K562 (cell line): Measurements from ENCODE around the gene SNUPN. TPM values are rescaled to one million over a fixed set of nuclear protein-coding genes. Genes with fewer than 3 reads are reported as not detected.

Experiments
- ATF7 ChIP-seq: fragments of 450-650 bp; IDR thresholded peaks from 2 replicates; pipeline ENCODE4 v1.7.1; 2014; ENCODE audit warnings: mild to moderate bottlenecking, moderate library complexity
- NFRKB ChIP-seq: fragments of 450-650 bp; IDR thresholded peaks from 2 replicates; pipeline ENCODE4 v1.6.1; 2016; ENCODE audit warnings: low read depth
- ZNF12 ChIP-seq: sonication (generic); formaldehyde crosslinking; IDR thresholded peaks from 2 replicates; pipeline ENCODE4 v1.4.0; 2020; ENCODE audit warnings: mild to moderate bottlenecking, missing genetic modification reagents
- polyA plus RNA-seq, 8 experiments: library from polyadenylated mRNA; depleted of rRNA in 4 of 8; stranded (reverse) in 5 of 8; unstranded in 3 of 8; fragments of >200 nt; fragmentation: Nextera tagmentation in 2 of 8; fragmentation: Illumina TruSeq in 1 of 8; extraction: Ambion mirVana in 2 of 8; extraction: Trizol in 1 of 8; gene quantifications; 2 replicates each; pipeline versions ENCODE4 v1.2.1 to v1.2.3, GENCODE V29; 2011 to 2014; ENCODE audit warnings: inconsistent platforms in 1 of 8, missing spikeins in 1 of 8
- total RNA-seq, 7 experiments: library from RNA; depleted of rRNA in 6 of 7; stranded (reverse); fragments of >200 nt in 6 of 7; fragmentation: Illumina TruSeq in 2 of 7; extraction: Trizol in 2 of 7; gene quantifications; 2 replicates each; pipeline versions ENCODE4 v1.2.1 to v1.2.3, GENCODE V29; 2011 to 2021; ENCODE audit warnings: low replicate concordance in 1 of 7
- TF ChIP-seq, protein P1 (sequence below), 2 experiments: fragments of 450-650 bp; IDR thresholded peaks; 2 replicates each; pipeline ENCODE4 v1.6.1; 2018; ENCODE audit warnings: mild to moderate bottlenecking in 2 of 2, low read depth in 1 of 2; ENCODE audit not compliant: partially characterized antibody in 2 of 2
- TF ChIP-seq, protein P2 (sequence below): sonication (generic); formaldehyde crosslinking; IDR thresholded peaks from 2 replicates; pipeline ENCODE4 v1.8.1; 2023; ENCODE audit warnings: mild to moderate bottlenecking, missing genetic modification reagents, moderate library complexity
- TF ChIP-seq, protein P3 (sequence below): fragments of 250-450 bp; sonication (Bioruptor Pico); IDR thresholded peaks from 2 replicates; pipeline ENCODE4 v1.4.0; 2020

SNUPN gene
- total and polyA plus RNA-seq, 9 of the 15 experiments (the other 6 are each of a cell fraction or from before 2014, with no cell fraction given) = 32.2 to 78.3 (median 40.0) TPM

DNA sequence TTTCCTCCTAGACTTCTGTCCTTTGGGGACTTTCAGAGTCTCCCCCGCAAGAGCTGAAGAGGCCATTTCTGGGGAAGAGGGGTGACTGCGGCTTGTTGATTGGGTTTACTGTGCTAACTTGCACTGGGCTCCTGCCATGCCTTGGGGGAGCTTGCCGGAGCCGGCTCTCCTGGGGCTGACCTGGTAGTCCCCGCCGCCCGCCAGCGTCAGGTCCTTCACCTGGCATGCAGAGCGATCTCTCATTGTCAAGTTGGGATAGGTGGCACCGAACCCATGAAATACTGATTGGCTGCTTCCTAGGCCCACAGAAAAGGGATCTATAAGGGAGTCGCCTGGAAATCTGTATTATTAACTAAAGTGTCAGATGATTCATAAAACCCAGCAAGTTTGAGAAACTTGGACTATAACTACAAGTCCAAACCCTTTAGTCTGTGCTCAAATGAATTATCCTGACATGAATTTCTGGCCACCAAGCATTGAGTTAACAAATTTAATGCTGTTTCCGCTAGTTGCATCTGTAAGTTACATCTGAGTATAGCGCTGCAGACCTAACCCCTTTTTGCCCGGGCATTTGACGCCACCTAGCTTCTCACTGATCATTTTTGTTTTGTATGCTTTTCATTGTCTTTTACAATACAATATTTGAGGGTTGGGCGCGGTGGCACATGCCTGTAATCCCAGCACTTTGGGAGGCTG, 15.1 kb upstream of the SNUPN start (continued):
- TF ChIP-seq, protein P1, sequence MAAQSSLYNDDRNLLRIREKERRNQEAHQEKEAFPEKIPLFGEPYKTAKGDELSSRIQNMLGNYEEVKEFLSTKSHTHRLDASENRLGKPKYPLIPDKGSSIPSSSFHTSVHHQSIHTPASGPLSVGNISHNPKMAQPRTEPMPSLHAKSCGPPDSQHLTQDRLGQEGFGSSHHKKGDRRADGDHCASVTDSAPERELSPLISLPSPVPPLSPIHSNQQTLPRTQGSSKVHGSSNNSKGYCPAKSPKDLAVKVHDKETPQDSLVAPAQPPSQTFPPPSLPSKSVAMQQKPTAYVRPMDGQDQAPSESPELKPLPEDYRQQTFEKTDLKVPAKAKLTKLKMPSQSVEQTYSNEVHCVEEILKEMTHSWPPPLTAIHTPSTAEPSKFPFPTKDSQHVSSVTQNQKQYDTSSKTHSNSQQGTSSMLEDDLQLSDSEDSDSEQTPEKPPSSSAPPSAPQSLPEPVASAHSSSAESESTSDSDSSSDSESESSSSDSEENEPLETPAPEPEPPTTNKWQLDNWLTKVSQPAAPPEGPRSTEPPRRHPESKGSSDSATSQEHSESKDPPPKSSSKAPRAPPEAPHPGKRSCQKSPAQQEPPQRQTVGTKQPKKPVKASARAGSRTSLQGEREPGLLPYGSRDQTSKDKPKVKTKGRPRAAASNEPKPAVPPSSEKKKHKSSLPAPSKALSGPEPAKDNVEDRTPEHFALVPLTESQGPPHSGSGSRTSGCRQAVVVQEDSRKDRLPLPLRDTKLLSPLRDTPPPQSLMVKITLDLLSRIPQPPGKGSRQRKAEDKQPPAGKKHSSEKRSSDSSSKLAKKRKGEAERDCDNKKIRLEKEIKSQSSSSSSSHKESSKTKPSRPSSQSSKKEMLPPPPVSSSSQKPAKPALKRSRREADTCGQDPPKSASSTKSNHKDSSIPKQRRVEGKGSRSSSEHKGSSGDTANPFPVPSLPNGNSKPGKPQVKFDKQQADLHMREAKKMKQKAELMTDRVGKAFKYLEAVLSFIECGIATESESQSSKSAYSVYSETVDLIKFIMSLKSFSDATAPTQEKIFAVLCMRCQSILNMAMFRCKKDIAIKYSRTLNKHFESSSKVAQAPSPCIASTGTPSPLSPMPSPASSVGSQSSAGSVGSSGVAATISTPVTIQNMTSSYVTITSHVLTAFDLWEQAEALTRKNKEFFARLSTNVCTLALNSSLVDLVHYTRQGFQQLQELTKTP (IDR thresholded peaks at IDR 0.05; ENCODE audit: low read depth in 1 of 2, partially characterized antibody in 2 of 2) = peak in 1 of 2 experiments; percentile 18
- TF ChIP-seq ZNF12 (CRISPR knock-in tag) = 0 out of 2 replicates have a peak, but pooled peaks have one; percentile 40
- TF ChIP-seq NFRKB = 0 out of 2 replicates have a peak, but pooled peaks have one; percentile 14
- TF ChIP-seq, protein P2, sequence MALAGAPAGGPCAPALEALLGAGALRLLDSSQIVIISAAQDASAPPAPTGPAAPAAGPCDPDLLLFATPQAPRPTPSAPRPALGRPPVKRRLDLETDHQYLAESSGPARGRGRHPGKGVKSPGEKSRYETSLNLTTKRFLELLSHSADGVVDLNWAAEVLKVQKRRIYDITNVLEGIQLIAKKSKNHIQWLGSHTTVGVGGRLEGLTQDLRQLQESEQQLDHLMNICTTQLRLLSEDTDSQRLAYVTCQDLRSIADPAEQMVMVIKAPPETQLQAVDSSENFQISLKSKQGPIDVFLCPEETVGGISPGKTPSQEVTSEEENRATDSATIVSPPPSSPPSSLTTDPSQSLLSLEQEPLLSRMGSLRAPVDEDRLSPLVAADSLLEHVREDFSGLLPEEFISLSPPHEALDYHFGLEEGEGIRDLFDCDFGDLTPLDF = no peak
- 0 out of 2 replicates have a peak, but pooled peaks have one; percentile 12 for TF ChIP-seq ATF7
- TF ChIP-seq, protein P3, sequence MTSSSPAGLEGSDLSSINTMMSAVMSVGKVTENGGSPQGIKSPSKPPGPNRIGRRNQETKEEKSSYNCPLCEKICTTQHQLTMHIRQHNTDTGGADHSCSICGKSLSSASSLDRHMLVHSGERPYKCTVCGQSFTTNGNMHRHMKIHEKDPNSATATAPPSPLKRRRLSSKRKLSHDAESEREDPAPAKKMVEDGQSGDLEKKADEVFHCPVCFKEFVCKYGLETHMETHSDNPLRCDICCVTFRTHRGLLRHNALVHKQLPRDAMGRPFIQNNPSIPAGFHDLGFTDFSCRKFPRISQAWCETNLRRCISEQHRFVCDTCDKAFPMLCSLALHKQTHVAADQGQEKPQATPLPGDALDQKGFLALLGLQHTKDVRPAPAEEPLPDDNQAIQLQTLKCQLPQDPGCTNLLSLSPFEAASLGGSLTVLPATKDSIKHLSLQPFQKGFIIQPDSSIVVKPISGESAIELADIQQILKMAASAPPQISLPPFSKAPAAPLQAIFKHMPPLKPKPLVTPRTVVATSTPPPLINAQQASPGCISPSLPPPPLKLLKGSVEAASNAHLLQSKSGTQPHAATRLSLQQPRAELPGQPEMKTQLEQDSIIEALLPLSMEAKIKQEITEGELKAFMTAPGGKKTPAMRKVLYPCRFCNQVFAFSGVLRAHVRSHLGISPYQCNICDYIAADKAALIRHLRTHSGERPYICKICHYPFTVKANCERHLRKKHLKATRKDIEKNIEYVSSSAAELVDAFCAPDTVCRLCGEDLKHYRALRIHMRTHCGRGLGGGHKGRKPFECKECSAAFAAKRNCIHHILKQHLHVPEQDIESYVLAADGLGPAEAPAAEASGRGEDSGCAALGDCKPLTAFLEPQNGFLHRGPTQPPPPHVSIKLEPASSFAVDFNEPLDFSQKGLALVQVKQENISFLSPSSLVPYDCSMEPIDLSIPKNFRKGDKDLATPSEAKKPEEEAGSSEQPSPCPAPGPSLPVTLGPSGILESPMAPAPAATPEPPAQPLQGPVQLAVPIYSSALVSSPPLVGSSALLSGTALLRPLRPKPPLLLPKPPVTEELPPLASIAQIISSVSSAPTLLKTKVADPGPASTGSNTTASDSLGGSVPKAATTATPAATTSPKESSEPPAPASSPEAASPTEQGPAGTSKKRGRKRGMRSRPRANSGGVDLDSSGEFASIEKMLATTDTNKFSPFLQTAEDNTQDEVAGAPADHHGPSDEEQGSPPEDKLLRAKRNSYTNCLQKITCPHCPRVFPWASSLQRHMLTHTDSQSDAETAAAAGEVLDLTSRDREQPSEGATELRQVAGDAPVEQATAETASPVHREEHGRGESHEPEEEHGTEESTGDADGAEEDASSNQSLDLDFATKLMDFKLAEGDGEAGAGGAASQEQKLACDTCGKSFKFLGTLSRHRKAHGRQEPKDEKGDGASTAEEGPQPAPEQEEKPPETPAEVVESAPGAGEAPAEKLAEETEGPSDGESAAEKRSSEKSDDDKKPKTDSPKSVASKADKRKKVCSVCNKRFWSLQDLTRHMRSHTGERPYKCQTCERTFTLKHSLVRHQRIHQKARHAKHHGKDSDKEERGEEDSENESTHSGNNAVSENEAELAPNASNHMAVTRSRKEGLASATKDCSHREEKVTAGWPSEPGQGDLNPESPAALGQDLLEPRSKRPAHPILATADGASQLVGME (CRISPR knock-in tag) = 0 out of 2 replicates have a peak, but pooled peaks have one; percentile 47
